Upper lobe of right lung (tissue), 1 donor: Measurements from ENCODE around the gene HTT. TPM values are rescaled to one million over a fixed set of nuclear protein-coding genes. Genes with fewer than 3 reads are reported as not detected.
A peak's percentile ranks its signal among the peaks of the same experiment; 100 is the strongest.

ENCODE experiments used
- ATAC-seq: fragments of 200-7000 bp; cut with Tn5 transposase; one replicate; pipeline ENCODE4 v1.9.1; 2020; ENCODE audit warnings: mild to moderate bottlenecking, moderate library complexity
- DNase-seq: peaks from one replicate; pipeline ENCODE4 v3.0.0-alpha.2; 2020
- H3K27ac ChIP-seq: fragments of 200-600 bp; one replicate; pipeline ENCODE4 v1.8.0; 2022
- H3K27me3 ChIP-seq: fragments of 200-600 bp; one replicate; pipeline ENCODE4 v1.8.0; 2022; ENCODE audit warnings: mild to moderate bottlenecking
- H3K36me3 ChIP-seq: fragments of 200-600 bp; one replicate; pipeline ENCODE4 v1.8.0; 2022
- H3K4me1 ChIP-seq: fragments of 200-600 bp; one replicate; pipeline ENCODE4 v1.8.0; 2022
- H3K4me3 ChIP-seq: fragments of 200-600 bp; one replicate; pipeline ENCODE4 v1.8.0; 2022; ENCODE audit warnings: mild to moderate bottlenecking
- H3K9me3 ChIP-seq: fragments of 200-600 bp; one replicate; pipeline ENCODE4 v1.8.0; 2022
- CTCF ChIP-seq: fragments of 200-600 bp; IDR thresholded peaks from one replicate; pipeline ENCODE4 v1.8.0; 2022; ENCODE audit warnings: antibody characterized with exemption
- intact Hi-C: fragments of 100-400 bp; cut with DNase I; formaldehyde crosslinking; loops from one replicate; pipeline ENCODE4 v1.11.0; 2022
- total RNA-seq: library from RNA; stranded (reverse); fragmentation: NEBNext Ultra II Directional; extraction: Animal tissue kit (Norgen Biotek cat#: 25700); gene quantifications from one replicate; pipeline ENCODE4 v1.2.1, GENCODE V29; 2021
- donor health status: DM: no; HTN: yes; CAD: no; lungs with severe emphysema.

The HTT gene
- total RNA-seq, 1 donor from 2014 or later = 73.6 TPM

- no peaks in the 10 kb centered on the region for H3K27me3 ChIP-seq
- H3K36me3 ChIP-seq = peaks cover 34% of the 10 kb centered on the region
- H3K4me3 ChIP-seq = no peak overlapping the region
- H3K4me1 ChIP-seq = no peaks in the 10 kb centered on the region
- no peak overlapping the region for H3K27ac ChIP-seq
- intact Hi-C loops = no loop called here
- ATAC-seq = no peak
- DNase-seq = no peak
- no peaks in the 10 kb centered on the region for H3K9me3 ChIP-seq
- TF ChIP-seq CTCF = no peak
These were observed 23.9 kb downstream of the HTT start for GRCh38 chr4:3098346-3098745.

GRCh38 chr4:3106339-3107186 is 32.1 kb downstream of the HTT start:
- peak; percentile 100 for ATAC-seq
- H3K4me3 ChIP-seq = no peak overlapping the region
- intact Hi-C loops = no loop called here
- no peaks in the 10 kb centered on the region for H3K27me3 ChIP-seq
- peaks cover 63% of the 10 kb centered on the region for H3K36me3 ChIP-seq
- peak; percentile 90 for DNase-seq
- TF ChIP-seq CTCF = peak; percentile 98
- peaks cover 26% of the 10 kb centered on the region for H3K4me1 ChIP-seq
- H3K9me3 ChIP-seq = no peaks in the 10 kb centered on the region
- peak overlapping the region; percentile 27 for H3K27ac ChIP-seq

GRCh38 chr4:3107271-3107670 is 32.8 kb downstream of the HTT start:
- intact Hi-C loops = no loop called here
- Histone ChIP-seq H3K4me3 (no peak overlapping the region), H3K4me1 (peaks cover 31% of the 10 kb centered on the region)

GRCh38 chr4:3107691-3108121 is 33.2 kb downstream of the HTT start:
- Histone ChIP-seq H3K36me3 (peaks cover 58% of the 10 kb centered on the region), H3K4me3 (no peak overlapping the region), H3K27me3 (no peaks in the 10 kb centered on the region), H3K9me3 (no peaks in the 10 kb centered on the region), H3K4me1 (peaks cover 34% of the 10 kb centered on the region), H3K27ac (peak overlapping the region; percentile 27)
- DNase-seq = no peak
- ATAC-seq = no peak
- TF ChIP-seq CTCF = no peak
- intact Hi-C loops = no loop called here

More at GRCh38 chr4:3107271-3107670, 32.8 kb downstream of the HTT start:
- H3K36me3 ChIP-seq = peaks cover 58% of the 10 kb centered on the region
- no peaks in the 10 kb centered on the region for H3K27me3 ChIP-seq
- TF ChIP-seq CTCF = no peak
- no peaks in the 10 kb centered on the region for H3K9me3 ChIP-seq
- no peak for ATAC-seq
- DNase-seq = no peak
- peak overlapping the region; percentile 27 for H3K27ac ChIP-seq

GRCh38 chr4:3108211-3108610 is 33.7 kb downstream of the HTT start:
- intact Hi-C loops = no loop called here
- H3K36me3 ChIP-seq = peaks cover 63% of the 10 kb centered on the region
- H3K4me1 ChIP-seq = peaks cover 39% of the 10 kb centered on the region
- no peaks in the 10 kb centered on the region for H3K9me3 ChIP-seq
- H3K27ac ChIP-seq = peak overlapping the region; percentile 27
- H3K4me3 ChIP-seq = no peak overlapping the region
- no peak for DNase-seq
- no peak for ATAC-seq
- no peak for TF ChIP-seq CTCF
- no peaks in the 10 kb centered on the region for H3K27me3 ChIP-seq
